Measurements from ENCODE around the gene THAP8.

Gene THAP8

GRCh38 chr19:35995048-35995993, 58.8 kb downstream of the THAP8 start, which contains the start of gene SDHAF1:
Gene SDHAF1, plus strand, starts transcription at chr19:35995188. Its CDS starts 87 bp downstream, at chr19:35995275.
- Histone ChIP-seq H3K4me3 (ENCODE audit: low read depth, low read length) (peak within 1 kb of the TSS; percentile 47), H3K9me3 (ENCODE audit: control insufficient read depth, insufficient read depth, low read depth, low read length) (no peaks in the 10 kb centered on the region), H3K36me3 (ENCODE audit: control insufficient read depth in 2 of 2, insufficient read depth in 1 of 2, low read length in 2 of 2) (peaks cover 21 to 36% of the 10 kb centered on the region in 2 experiments), H3K27ac (ENCODE audit: extremely low read depth, low read depth, low read length) (peak within 1 kb of the TSS; percentile 84), H3K4me1 (ENCODE audit: control insufficient read depth, insufficient read depth, low read length) (peaks cover 21% of the 10 kb centered on the region)
- CTCF ChIA-PET, result interaction anchor here (0.5 to 3.9 kb wide), 15 partner anchors 18 to 439 kb away, joined by 3 to 11 read pairs (median 4); partner anchors contain the start of gene ALKBH6
- POLR2A ChIA-PET, result interaction anchor here (0.5 to 2.3 kb wide), 10 partner anchors 10 to 238 kb away, joined by 3 to 12 read pairs (median 4); partner anchors contain the start of genes ALKBH6, POLR2I, SYNE4 and TBCB
- TF ChIP-seq ZIC2 (tag by site-specific recombination; IDR thresholded peaks at IDR 0.05) (peak; percentile 56), ZNF660 (tag by site-specific recombination; IDR thresholded peaks at IDR 0.05) (peak; percentile 64), ZNF140 (tag by site-specific recombination; IDR thresholded peaks at IDR 0.05) (no peak), ZNF518A (tag by site-specific recombination; conservative IDR thresholded peaks at IDR 0.05; ENCODE audit: low read depth) (peak; percentile 70), ZNF433 (tag by site-specific recombination; IDR thresholded peaks at IDR 0.05; ENCODE audit: low read depth) (no peak), ZBTB8A (tag by site-specific recombination; IDR thresholded peaks at IDR 0.05) (peak; percentile 97), RBAK (tag by site-specific recombination; IDR thresholded peaks at IDR 0.05) (no peak), ZNF560 (tag by site-specific recombination; IDR thresholded peaks at IDR 0.05; ENCODE audit: borderline replicate concordance) (no peak), ZNF501 (tag by site-specific recombination; IDR thresholded peaks at IDR 0.05) (peak; percentile 89), PRDM4 (tag by site-specific recombination; IDR thresholded peaks at IDR 0.05) (peak; percentile 61), HOXC10 (CRISPR knock-in tag; IDR thresholded peaks at IDR 0.05) (no peak), ZBTB44 (tag by site-specific recombination; IDR thresholded peaks at IDR 0.05) (peak; percentile 78), ZBTB17 (tag by site-specific recombination; IDR thresholded peaks at IDR 0.05) (peak; percentile 87), REPIN1 (tag by site-specific recombination; IDR thresholded peaks at IDR 0.05; ENCODE audit: low read depth) (peak; percentile 67; the same call in 1 of the 2 replicates), YY2 (tag by site-specific recombination; IDR thresholded peaks at IDR 0.05) (peak; percentile 87), BCL11A (tag by site-specific recombination; IDR thresholded peaks at IDR 0.05; ENCODE audit: low read depth) (peak; percentile 99), ZBTB11 (tag by site-specific recombination; conservative IDR thresholded peaks at IDR 0.05; ENCODE audit: low read depth) (peak; percentile 89), ZNF350 (tag by site-specific recombination; IDR thresholded peaks at IDR 0.05) (no peak), ZNF2 (tag by site-specific recombination; IDR thresholded peaks at IDR 0.05) (peak; percentile 79; the same call in 1 of the 2 replicates), ZNF391 (tag by site-specific recombination; IDR thresholded peaks at IDR 0.05; ENCODE audit: borderline replicate concordance, low read depth) (0 out of 2 replicates have a peak, but pooled peaks have one; percentile 59), MZF1 (tag by site-specific recombination; IDR thresholded peaks at IDR 0.05; ENCODE audit: borderline replicate concordance) (peak; percentile 59; the same call in 1 of the 2 replicates), SP3 (tag by site-specific recombination; IDR thresholded peaks at IDR 0.05) (peak; percentile 98), ZNF302 (tag by site-specific recombination; IDR thresholded peaks at IDR 0.05; ENCODE audit: low read depth) (no peak), ZNF670 (tag by site-specific recombination; IDR thresholded peaks at IDR 0.05; ENCODE audit: low read depth) (no peak)

Data from HEK293 (cell line).